GM23248 (cell line): ENCODE results near the gene RFESD. TPM values are rescaled to one million over a fixed set of nuclear protein-coding genes. Genes with fewer than 3 reads are reported as not detected.

ENCODE experiments used
- DNase-seq: peaks from one replicate; pipeline ENCODE4 v3.0.0-alpha.2; 2015
- H2AFZ ChIP-seq: fragments of 200-600 bp; sonication (generic); 2 replicates; pipeline ENCODE4 v1.6.1; 2016; ENCODE audit warnings: antibody characterized with exemption
- H3F3A ChIP-seq: fragments of 200-600 bp; sonication (generic); 2 replicates; pipeline ENCODE4 v1.6.1; 2016; ENCODE audit warnings: mild to moderate bottlenecking, antibody characterized with exemption, mixed run types; ENCODE audit not compliant: insufficient read depth
- H3K27ac ChIP-seq: fragments of 200-600 bp; sonication (generic); 2 replicates; pipeline ENCODE4 v1.5.1; 2016; ENCODE audit warnings: mild to moderate bottlenecking
- H3K27me3 ChIP-seq: fragments of 200-600 bp; sonication (generic); replicated peaks from 2 replicates; pipeline ENCODE4 v1.6.1; 2016; ENCODE audit warnings: mild to moderate bottlenecking; ENCODE audit not compliant: insufficient read depth
- H3K36me3 ChIP-seq: fragments of 200-600 bp; sonication (generic); 2 replicates; pipeline ENCODE4 v1.6.1; 2016; ENCODE audit warnings: low read depth, mild to moderate bottlenecking
- H3K4me1 ChIP-seq: fragments of 200-600 bp; sonication (generic); 2 replicates; pipeline ENCODE4 v1.6.1; 2016; ENCODE audit warnings: mild to moderate bottlenecking; ENCODE audit not compliant: insufficient read depth
- H3K4me2 ChIP-seq: fragments of 200-600 bp; sonication (generic); one replicate; pipeline ENCODE4 v1.6.1; 2016; ENCODE audit warnings: mild to moderate bottlenecking; ENCODE audit not compliant: unreplicated experiment
- H3K4me3 ChIP-seq: fragments of 200-600 bp; sonication (generic); 2 replicates; pipeline ENCODE4 v1.5.1; 2016; ENCODE audit warnings: mild to moderate bottlenecking
- H3K79me2 ChIP-seq: fragments of 200-600 bp; sonication (generic); 2 replicates; pipeline ENCODE4 v1.6.1; 2016; ENCODE audit warnings: mild to moderate bottlenecking; ENCODE audit not compliant: insufficient read depth
- H3K9ac ChIP-seq: fragments of 200-600 bp; sonication (generic); 2 replicates; pipeline ENCODE4 v1.6.1; 2016; ENCODE audit warnings: mild to moderate bottlenecking
- H3K9me2 ChIP-seq: fragments of 200-600 bp; sonication (generic); 2 replicates; pipeline ENCODE4 v1.6.1; 2016; ENCODE audit warnings: mixed run types, mild to moderate bottlenecking, moderate library complexity; ENCODE audit not compliant: insufficient read depth
- H3K9me3 ChIP-seq: fragments of 200-600 bp; sonication (generic); one replicate; pipeline ENCODE4 v1.6.1; 2017; ENCODE audit warnings: low read depth
- H4K20me1 ChIP-seq: fragments of 200-600 bp; sonication (generic); 2 replicates; pipeline ENCODE4 v1.6.0; 2016; ENCODE audit not compliant: insufficient read depth
- EZH2 ChIP-seq: fragments of 200-600 bp; sonication (generic); IDR thresholded peaks from 2 replicates; pipeline ENCODE4 v1.6.1; 2018; ENCODE audit warnings: antibody characterized with exemption, mild to moderate bottlenecking; ENCODE audit not compliant: insufficient read depth, poor library complexity, severe bottlenecking
- EZH2phosphoT487 ChIP-seq: fragments of 200-600 bp; sonication (generic); IDR thresholded peaks from 2 replicates; pipeline ENCODE4 v1.6.1; 2018; ENCODE audit warnings: antibody characterized with exemption, moderate library complexity, mild to moderate bottlenecking, low read depth; ENCODE audit not compliant: insufficient read depth
- WGBS, 2 experiments: methylation state at CpG; one replicate each; pipeline ENCODE4 v1.1.6; 2015 to 2017; ENCODE audit warnings: low lambda C conversion rate in 2 of 2, low coverage in 1 of 2; ENCODE audit errors: missing lambda C conversion rate in 2 of 2; 5-methylcytosine and 5-hydroxymethylcytosine counted together
- in situ Hi-C: fragments of 300-500 bp; cut with MboI; formaldehyde crosslinking; loops from 2 replicates; pipeline ENCODE4 v1.15.0; 2020
- polyA plus RNA-seq: library from polyadenylated mRNA; unstranded; fragments of >200 nt; fragmentation: Nextera tagmentation; extraction: Ambion mirVana; gene quantifications from 2 replicates; pipeline ENCODE4 v1.2.1, GENCODE V29; 2016
- total RNA-seq: library from RNA; depleted of rRNA; stranded (reverse); fragments of >200 nt; shearing (Covaris generic); gene quantifications from 2 replicates; pipeline ENCODE4 v1.2.3, GENCODE V29; 2014

RFESD gene
- total and polyA plus RNA-seq, 2 experiments from 2014 or later, result 1.2 to 6.6 TPM

DNA sequence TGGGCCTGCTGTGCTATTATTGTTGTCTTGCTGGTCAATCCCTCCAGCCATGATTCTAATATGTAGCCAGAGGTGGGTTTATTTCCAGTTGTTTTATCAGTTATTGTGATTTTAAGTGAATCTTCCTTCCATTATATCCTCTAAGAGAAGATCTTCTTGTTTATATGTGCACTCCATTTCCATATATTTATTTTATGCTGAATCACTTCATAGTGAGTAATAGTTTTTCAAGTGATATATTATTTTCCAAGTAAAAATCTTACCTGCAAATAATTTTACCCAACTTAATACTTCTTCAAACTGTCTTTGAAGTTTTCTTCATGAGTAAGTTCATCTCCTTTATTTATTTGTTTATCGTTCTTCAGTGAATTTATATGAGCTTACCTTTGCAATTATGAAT, 40.2 kb upstream of the RFESD start:
- 98% methylated on average over 1 of the region's 1 CpG for WGBS, 2 experiments
- no peaks in the 10 kb centered on the region for H3K9me2 ChIP-seq
- no peak for TF ChIP-seq EZH2
- TF ChIP-seq EZH2phosphoT487, result no peak

DNA sequence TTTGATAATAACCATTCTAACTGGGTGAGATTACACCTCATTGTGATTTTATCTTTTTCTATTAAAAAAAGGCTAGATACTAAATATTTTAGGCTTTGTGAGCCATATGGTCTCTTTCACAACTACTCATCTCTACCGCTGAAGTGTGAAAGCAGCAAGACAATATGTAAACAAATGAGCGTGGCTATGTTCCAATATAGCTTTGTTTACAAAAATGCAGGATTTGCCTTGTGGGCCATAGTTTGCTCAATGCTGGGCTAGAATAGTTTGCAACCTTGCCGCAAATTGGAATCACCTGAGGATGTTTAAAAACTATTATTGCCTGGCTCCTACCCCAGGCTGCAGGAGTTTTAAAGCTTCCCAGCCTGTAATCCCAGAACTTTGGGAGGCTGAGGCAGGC, 36.9 kb upstream of the RFESD start:
- Histone ChIP-seq H3K27me3 (no peaks in the 10 kb centered on the region), H3K4me1 (no peaks in the 10 kb centered on the region), H3K36me3 (no peaks in the 10 kb centered on the region; the same call in 1 of the 2 replicates), H3F3A (no peaks in the 10 kb centered on the region), H3K9me2 (no peaks in the 10 kb centered on the region), H3K79me2 (no peaks in the 10 kb centered on the region), H3K9me3 (no peaks in the 10 kb centered on the region), H3K4me3 (no peak overlapping the region), H3K4me2 (no peak overlapping the region), H3K9ac (no peak overlapping the region), H4K20me1 (no peaks in the 10 kb centered on the region), H3K27ac (no peak overlapping the region), H2AFZ (no peak overlapping the region)
- TF ChIP-seq EZH2phosphoT487, result no peak
- no peak for TF ChIP-seq EZH2
- DNase-seq, result no peak
- 51 to 52% methylated on average over 3 of the region's 3 CpGs for WGBS, 2 experiments
- in situ Hi-C loops, result no loop called here

More for the DNA sequence above, 40.2 kb upstream of the RFESD start:
- H2AFZ ChIP-seq, result no peak overlapping the region
- H3K27me3 ChIP-seq, result no peaks in the 10 kb centered on the region
- no peaks in the 10 kb centered on the region for H3K9me3 ChIP-seq
- no peak overlapping the region for H3K4me3 ChIP-seq
- no peaks in the 10 kb centered on the region for H4K20me1 ChIP-seq
- peaks cover 7% of the 10 kb centered on the region for H3K36me3 ChIP-seq
- no peaks in the 10 kb centered on the region for H3K79me2 ChIP-seq
- no peaks in the 10 kb centered on the region for H3K4me1 ChIP-seq
- no peaks in the 10 kb centered on the region for H3F3A ChIP-seq
- no peak overlapping the region for H3K9ac ChIP-seq
- no peak for DNase-seq
- H3K4me2 ChIP-seq, result no peak overlapping the region
- no peak overlapping the region for H3K27ac ChIP-seq
- in situ Hi-C loops, result no loop called here

GRCh38 chr5:95610546-95610945, 36.0 kb upstream of the RFESD start:
- Histone ChIP-seq H3K9me2 (no peaks in the 10 kb centered on the region), H3F3A (no peaks in the 10 kb centered on the region), H4K20me1 (no peaks in the 10 kb centered on the region), H3K79me2 (no peaks in the 10 kb centered on the region), H3K27me3 (no peaks in the 10 kb centered on the region), H3K27ac (no peak overlapping the region), H3K4me3 (no peak overlapping the region), H3K9me3 (no peaks in the 10 kb centered on the region), H2AFZ (no peak overlapping the region), H3K4me2 (no peak overlapping the region), H3K36me3 (no peaks in the 10 kb centered on the region), H3K9ac (no peak overlapping the region), H3K4me1 (no peaks in the 10 kb centered on the region)
- in situ Hi-C loops, result no loop called here
- TF ChIP-seq EZH2phosphoT487, result no peak
- TF ChIP-seq EZH2, result no peak
- DNase-seq, result no peak
- WGBS, 2 experiments, result 88 to 91% methylated on average over 7 of the region's 7 CpGs

GRCh38 chr5:95611396-95611795, 35.2 kb upstream of the RFESD start:
- WGBS, 2 experiments, result 70 to 73% methylated on average over 3 of the region's 3 CpGs
- no peaks in the 10 kb centered on the region for H4K20me1 ChIP-seq
- H3K9me2 ChIP-seq, result no peaks in the 10 kb centered on the region
- TF ChIP-seq EZH2, result no peak
- H3K9ac ChIP-seq, result no peak overlapping the region
- no peaks in the 10 kb centered on the region for H3K79me2 ChIP-seq
- no peak overlapping the region for H3K27ac ChIP-seq
- H3K4me1 ChIP-seq, result no peaks in the 10 kb centered on the region
- no peak overlapping the region for H3K4me2 ChIP-seq
- H3F3A ChIP-seq, result no peaks in the 10 kb centered on the region
- no peak overlapping the region for H3K4me3 ChIP-seq
- no peak overlapping the region for H2AFZ ChIP-seq
- in situ Hi-C loops, result no loop called here
- no peak for DNase-seq
- no peaks in the 10 kb centered on the region for H3K36me3 ChIP-seq
- H3K27me3 ChIP-seq, result no peaks in the 10 kb centered on the region
- no peaks in the 10 kb centered on the region for H3K9me3 ChIP-seq

DNA sequence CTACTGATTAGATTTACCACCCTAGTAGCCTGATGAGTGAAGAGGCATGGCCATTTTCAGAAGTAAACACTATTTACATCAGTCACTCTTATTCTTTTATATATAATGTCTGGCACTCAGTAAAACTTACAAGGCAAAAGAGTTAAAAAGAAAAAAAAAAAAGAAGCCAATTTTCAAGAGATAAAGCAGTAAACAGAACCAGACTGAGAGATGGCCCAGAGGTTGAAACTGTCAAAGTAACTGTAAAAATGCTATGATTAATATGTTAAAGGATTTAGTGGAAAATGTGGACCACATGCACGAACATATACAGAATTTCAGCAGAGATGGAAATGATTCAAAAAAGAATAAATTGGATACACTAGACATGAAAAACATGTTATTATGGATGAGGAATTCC, 33.1 kb upstream of the RFESD start:
- no peak for DNase-seq
- Histone ChIP-seq H4K20me1 (no peaks in the 10 kb centered on the region), H2AFZ (no peak overlapping the region), H3K9ac (no peak overlapping the region), H3K27ac (no peak overlapping the region), H3K9me3 (no peaks in the 10 kb centered on the region), H3K79me2 (no peaks in the 10 kb centered on the region), H3K9me2 (no peaks in the 10 kb centered on the region), H3K36me3 (no peaks in the 10 kb centered on the region), H3K4me3 (no peak overlapping the region), H3K4me1 (no peaks in the 10 kb centered on the region), H3K4me2 (no peak overlapping the region), H3K27me3 (no peaks in the 10 kb centered on the region), H3F3A (peaks cover 3% of the 10 kb centered on the region)
- TF ChIP-seq EZH2phosphoT487 (no peak), EZH2 (no peak)
- in situ Hi-C loops, result no loop called here
- 96 to 97% methylated on average over 1 of the region's 1 CpG for WGBS, 2 experiments
